Measurements from ENCODE around the gene HYOU1.

Gene HYOU1

DNA sequence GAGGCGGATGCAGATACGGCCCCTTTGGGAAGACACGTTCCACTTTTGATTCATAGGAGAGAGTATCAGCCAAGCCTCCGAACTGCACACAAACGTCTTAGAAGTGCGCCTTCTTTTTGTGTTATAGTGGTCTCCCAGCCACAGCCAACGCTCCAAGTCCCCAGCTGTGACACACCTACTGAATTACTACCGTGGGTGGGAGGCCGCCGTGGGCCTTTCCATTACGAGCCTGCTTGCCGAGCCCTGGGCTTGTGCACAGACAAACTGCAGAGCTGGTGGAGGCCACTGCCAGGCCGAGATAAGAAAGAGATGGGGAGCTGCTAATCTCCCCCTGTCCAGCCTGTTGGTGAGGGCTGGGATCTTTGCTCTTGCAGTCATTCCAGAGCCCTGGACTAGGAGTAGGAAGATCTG is 28.4 kb upstream of the HYOU1 start:
- no peaks in the 10 kb centered on the region for H3K27me3 ChIP-seq (ENCODE audit: control insufficient read depth, insufficient read depth, low read length)
- peak overlapping the region; percentile 90; the same call in 1 of the 2 replicates for H3K4me3 ChIP-seq (ENCODE audit: low read length)
- peaks cover 12% of the 10 kb centered on the region; the same call in 1 of the 2 replicates for H3K36me3 ChIP-seq (ENCODE audit: control insufficient read depth, insufficient read depth, low read length)
- H3K9me3 ChIP-seq (ENCODE audit: control insufficient read depth, insufficient read depth, low read length), result no peaks in the 10 kb centered on the region
- H3K4me1 ChIP-seq (ENCODE audit: control insufficient read depth, insufficient read depth, low read length), result no peaks in the 10 kb centered on the region
- WGBS (ENCODE audit: insufficient coverage, insufficient read length), result no CpG with 5 or more reads among the region's 13 CpGs
- no peak overlapping the region for H3K27ac ChIP-seq (ENCODE audit: low read length)
- DNase-seq (ENCODE audit: low read depth, low spot score), result no peak

DNA sequence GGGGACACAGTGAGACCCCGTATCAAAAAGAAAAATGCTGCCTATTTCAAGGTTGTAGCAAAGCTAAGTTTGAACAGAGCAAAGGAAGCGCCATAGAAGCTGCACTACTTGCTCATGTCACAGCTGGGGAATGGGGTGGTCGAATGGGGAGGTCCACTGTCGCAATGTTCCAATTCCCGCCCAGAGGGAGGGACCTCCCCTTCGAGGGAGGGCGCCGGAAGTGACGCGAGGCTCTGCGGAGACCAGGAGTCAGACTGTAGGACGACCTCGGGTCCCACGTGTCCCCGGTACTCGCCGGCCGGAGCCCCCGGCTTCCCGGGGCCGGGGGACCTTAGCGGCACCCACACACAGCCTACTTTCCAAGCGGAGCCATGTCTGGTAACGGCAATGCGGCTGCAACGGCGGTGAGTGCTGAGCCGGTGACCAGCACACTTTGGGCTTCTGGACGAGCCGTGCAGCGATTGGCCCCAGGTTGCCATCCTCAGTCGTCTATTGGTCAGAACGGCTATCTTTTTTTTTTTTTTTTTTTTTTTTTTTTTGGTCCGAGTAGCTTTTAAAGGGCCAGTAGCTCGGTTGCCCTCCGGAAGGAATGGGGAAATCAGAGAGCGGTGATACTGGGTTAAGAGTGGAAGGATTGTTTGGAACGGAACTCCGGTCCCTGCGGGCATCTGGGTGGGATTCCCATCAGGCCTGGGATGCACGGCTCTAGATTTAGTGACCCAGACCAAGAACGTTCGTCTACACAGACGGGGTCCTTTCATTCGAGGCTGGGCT is 27.8 kb upstream of the HYOU1 start, which contains the start of gene HMBS:
Gene HMBS, plus strand, starts transcription at position 219 of the 774 bp plus-strand sequence. Its CDS starts 153 bp downstream, at position 372.
- H3K4me3 ChIP-seq (ENCODE audit: low read length), result peak within 1 kb of the TSS; percentile 90
- peak; percentile 91 for DNase-seq (ENCODE audit: low read depth, low spot score)
- H3K27me3 ChIP-seq (ENCODE audit: control insufficient read depth, insufficient read depth, low read length), result no peaks in the 10 kb centered on the region
- no peak within 1 kb of the TSS for H3K27ac ChIP-seq (ENCODE audit: low read length)
- peaks cover 12% of the 10 kb centered on the region; the same call in 1 of the 2 replicates for H3K36me3 ChIP-seq (ENCODE audit: control insufficient read depth, insufficient read depth, low read length)
- H3K9me3 ChIP-seq (ENCODE audit: control insufficient read depth, insufficient read depth, low read length), result no peaks in the 10 kb centered on the region
- no peaks in the 10 kb centered on the region for H3K4me1 ChIP-seq (ENCODE audit: control insufficient read depth, insufficient read depth, low read length)
- WGBS (ENCODE audit: insufficient coverage, insufficient read length), result no CpG with 5 or more reads among the region's 45 CpGs

DNA sequence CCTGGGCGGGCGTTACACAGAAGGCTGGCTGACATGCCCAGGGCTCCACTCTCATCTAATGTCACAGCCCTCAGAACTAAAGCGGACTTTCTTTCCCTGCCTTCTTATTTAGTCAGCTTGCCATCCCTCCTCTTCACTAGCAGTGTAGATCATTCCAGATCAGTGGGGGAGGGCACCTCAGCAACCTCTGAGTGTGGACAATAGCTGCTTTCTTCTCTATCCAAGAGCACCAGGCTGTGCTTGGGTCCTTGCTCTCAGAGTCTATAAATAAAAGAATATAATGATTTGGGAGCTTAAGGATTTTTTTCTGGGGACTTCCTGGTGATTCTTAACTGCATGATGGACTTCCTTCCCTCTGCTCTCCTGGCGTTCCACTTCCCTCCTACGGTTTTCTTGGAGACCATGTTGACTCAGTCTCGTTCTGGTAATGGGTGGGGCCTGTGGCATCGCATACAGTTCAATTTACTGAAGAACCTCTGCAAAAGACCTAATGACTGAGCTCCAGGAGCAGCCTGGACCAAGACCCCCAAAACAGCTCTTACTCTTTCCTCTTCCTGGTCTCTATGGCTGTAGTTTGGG is 24.8 kb upstream of the HYOU1 start:
- no peak for DNase-seq (ENCODE audit: low read depth, low spot score)
- Histone ChIP-seq H3K27ac (ENCODE audit: low read length) (no peak overlapping the region), H3K27me3 (ENCODE audit: control insufficient read depth, insufficient read depth, low read length) (no peaks in the 10 kb centered on the region), H3K9me3 (ENCODE audit: control insufficient read depth, insufficient read depth, low read length) (no peaks in the 10 kb centered on the region), H3K36me3 (ENCODE audit: control insufficient read depth, insufficient read depth, low read length) (peaks cover 31% of the 10 kb centered on the region), H3K4me1 (ENCODE audit: control insufficient read depth, insufficient read depth, low read length) (no peaks in the 10 kb centered on the region), H3K4me3 (ENCODE audit: low read length) (no peak overlapping the region)
- WGBS (ENCODE audit: insufficient coverage, insufficient read length), result no CpG with 5 or more reads among the region's 7 CpGs

DNA sequence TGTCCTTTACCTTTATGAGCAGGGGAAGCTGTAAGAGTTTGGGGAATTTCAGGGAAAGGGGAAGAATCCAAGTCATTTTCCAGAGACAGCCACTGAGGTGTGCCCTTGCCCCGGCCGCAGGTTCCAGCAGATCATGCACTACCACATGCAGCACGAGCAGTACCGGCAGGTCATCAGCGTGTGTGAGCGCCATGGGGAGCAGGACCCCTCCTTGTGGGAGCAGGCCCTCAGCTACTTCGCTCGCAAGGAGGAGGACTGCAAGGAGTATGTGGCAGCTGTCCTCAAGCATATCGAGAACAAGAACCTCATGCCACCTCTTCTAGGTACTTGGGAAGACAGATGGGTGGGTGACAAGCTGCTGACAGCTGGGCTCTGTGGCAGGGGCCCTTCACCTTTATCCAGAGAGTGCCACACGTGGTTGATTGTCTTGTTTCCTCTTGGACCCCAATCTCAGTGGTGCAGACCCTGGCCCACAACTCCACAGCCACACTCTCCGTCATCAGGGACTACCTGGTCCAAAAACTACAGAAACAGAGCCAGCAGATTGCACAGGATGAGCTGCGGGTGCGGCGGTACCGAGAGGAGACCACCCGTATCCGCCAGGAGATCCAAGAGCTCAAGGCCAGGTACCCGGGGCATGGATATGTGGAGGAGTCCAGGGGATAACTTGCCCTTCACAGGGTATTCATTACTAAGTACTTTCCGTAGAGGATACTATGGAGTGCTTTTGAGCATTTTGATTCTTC is 21.8 kb upstream of the HYOU1 start:
- no CpG with 5 or more reads among the region's 19 CpGs for WGBS (ENCODE audit: insufficient coverage, insufficient read length)
- peaks cover 34% of the 10 kb centered on the region for H3K36me3 ChIP-seq (ENCODE audit: control insufficient read depth, insufficient read depth, low read length)
- no peak overlapping the region for H3K4me3 ChIP-seq (ENCODE audit: low read length)
- H3K9me3 ChIP-seq (ENCODE audit: control insufficient read depth, insufficient read depth, low read length), result no peaks in the 10 kb centered on the region
- H3K4me1 ChIP-seq (ENCODE audit: control insufficient read depth, insufficient read depth, low read length), result no peaks in the 10 kb centered on the region
- DNase-seq (ENCODE audit: low read depth, low spot score), result no peak
- H3K27ac ChIP-seq (ENCODE audit: low read length), result no peak overlapping the region
- H3K27me3 ChIP-seq (ENCODE audit: control insufficient read depth, insufficient read depth, low read length), result no peaks in the 10 kb centered on the region

DNA sequence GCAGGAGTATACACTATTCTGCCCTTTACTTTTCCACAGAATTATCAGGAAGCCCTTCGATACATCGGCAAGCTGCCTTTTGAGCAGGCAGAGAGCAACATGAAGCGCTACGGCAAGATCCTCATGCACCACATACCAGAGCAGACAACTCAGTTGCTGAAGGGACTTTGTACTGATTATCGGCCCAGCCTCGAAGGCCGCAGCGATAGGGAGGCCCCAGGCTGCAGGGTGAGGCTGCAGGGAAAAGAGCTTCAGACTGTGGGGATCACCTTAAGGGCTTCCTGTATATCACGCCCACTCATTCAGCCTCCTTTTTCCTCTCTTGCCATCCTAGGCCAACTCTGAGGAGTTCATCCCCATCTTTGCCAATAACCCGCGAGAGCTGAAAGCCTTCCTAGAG is 20.8 kb upstream of the HYOU1 start:
- Histone ChIP-seq H3K4me1 (ENCODE audit: control insufficient read depth, insufficient read depth, low read length) (no peaks in the 10 kb centered on the region), H3K27ac (ENCODE audit: low read length) (no peak overlapping the region), H3K4me3 (ENCODE audit: low read length) (no peak overlapping the region), H3K27me3 (ENCODE audit: control insufficient read depth, insufficient read depth, low read length) (no peaks in the 10 kb centered on the region), H3K36me3 (ENCODE audit: control insufficient read depth, insufficient read depth, low read length) (peaks cover 40% of the 10 kb centered on the region), H3K9me3 (ENCODE audit: control insufficient read depth, insufficient read depth, low read length) (no peaks in the 10 kb centered on the region)
- no CpG with 5 or more reads among the region's 11 CpGs for WGBS (ENCODE audit: insufficient coverage, insufficient read length)
- no peak for DNase-seq (ENCODE audit: low read depth, low spot score)

DNA sequence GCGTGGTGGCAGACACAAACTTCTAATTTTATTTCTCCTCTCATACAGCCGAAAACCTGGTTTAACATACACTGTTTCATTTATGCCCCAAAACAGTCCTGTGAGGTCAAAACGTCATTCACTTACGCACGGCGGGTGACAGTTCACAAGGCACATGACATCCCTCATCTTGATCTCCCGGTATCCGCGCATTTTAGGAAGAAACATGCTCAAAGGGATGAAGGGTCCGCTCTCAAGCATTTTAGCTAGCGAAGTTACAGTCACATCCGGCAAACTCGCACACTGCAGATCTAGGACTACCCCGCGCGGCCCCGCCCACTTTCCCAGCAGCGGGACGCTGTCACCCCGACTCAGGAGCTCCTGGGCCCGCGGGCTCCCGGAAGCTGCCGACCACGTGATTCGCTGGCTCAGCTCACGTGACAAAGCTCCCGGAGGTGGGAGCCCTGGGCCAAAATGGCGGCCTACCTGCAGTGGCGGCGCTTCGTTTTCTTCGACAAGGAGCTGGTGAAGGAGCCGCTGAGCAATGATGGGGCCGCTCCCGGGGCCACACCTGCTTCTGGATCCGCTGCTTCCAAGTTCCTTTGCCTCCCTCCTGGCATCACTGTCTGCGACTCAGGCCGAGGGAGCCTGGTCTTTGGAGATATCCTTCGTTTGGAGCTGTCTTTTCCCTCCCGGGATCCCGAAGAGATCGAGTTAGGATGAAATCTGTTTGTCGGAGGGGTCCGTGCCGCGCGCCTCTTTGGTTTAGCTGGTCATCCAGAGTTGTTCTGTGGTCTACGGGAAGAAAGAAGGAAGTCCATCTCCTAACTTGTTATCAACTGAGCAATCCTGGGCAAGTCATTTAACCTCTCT is 10.6 kb upstream of the HYOU1 start, which contains the start of gene VPS11:
Gene VPS11, plus strand, starts transcription at position 448 of the 852 bp plus-strand sequence. Its CDS starts 6 bp downstream, at position 454.
- no CpG with 5 or more reads among the region's 49 CpGs for WGBS (ENCODE audit: insufficient coverage, insufficient read length)
- Histone ChIP-seq H3K4me1 (ENCODE audit: control insufficient read depth, insufficient read depth, low read length) (no peaks in the 10 kb centered on the region), H3K9me3 (ENCODE audit: control insufficient read depth, insufficient read depth, low read length) (no peaks in the 10 kb centered on the region), H3K27ac (ENCODE audit: low read length) (no peak within 1 kb of the TSS), H3K4me3 (ENCODE audit: low read length) (peak within 1 kb of the TSS; percentile 100), H3K27me3 (ENCODE audit: control insufficient read depth, insufficient read depth, low read length) (no peaks in the 10 kb centered on the region), H3K36me3 (ENCODE audit: control insufficient read depth, insufficient read depth, low read length) (peaks cover 6% of the 10 kb centered on the region; the same call in 1 of the 2 replicates)
- peak; percentile 95 for DNase-seq (ENCODE audit: low read depth, low spot score)

DNA sequence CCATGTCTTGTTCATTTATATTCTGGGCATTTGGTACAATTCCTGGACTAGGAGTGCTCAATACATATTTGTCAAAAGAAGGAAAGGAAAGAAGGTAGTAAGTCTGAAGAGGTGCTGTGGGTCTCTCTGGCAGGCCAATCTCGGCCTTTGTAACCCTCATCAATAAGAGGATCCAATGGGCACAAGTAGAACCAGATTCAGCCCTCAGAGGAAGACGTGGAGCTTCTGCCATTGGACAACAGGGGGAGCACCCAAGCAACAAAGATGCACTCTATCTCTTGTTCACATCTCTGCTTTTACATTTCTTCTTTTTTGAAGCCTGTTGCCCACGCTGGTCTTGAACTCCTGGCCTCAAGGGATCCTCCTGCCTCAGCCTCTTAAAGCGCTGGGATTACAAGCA is 8.4 kb upstream of the HYOU1 start:
- Histone ChIP-seq H3K36me3 (ENCODE audit: control insufficient read depth, insufficient read depth, low read length) (peaks cover 2% of the 10 kb centered on the region; the same call in 1 of the 2 replicates), H3K27ac (ENCODE audit: low read length) (no peak overlapping the region), H3K9me3 (ENCODE audit: control insufficient read depth, insufficient read depth, low read length) (no peaks in the 10 kb centered on the region), H3K4me3 (ENCODE audit: low read length) (no peak overlapping the region), H3K4me1 (ENCODE audit: control insufficient read depth, insufficient read depth, low read length) (no peaks in the 10 kb centered on the region), H3K27me3 (ENCODE audit: control insufficient read depth, insufficient read depth, low read length) (no peaks in the 10 kb centered on the region)
- WGBS (ENCODE audit: insufficient coverage, insufficient read length), result no CpG with 5 or more reads among the region's 4 CpGs
- no peak for DNase-seq (ENCODE audit: low read depth, low spot score)

DNA sequence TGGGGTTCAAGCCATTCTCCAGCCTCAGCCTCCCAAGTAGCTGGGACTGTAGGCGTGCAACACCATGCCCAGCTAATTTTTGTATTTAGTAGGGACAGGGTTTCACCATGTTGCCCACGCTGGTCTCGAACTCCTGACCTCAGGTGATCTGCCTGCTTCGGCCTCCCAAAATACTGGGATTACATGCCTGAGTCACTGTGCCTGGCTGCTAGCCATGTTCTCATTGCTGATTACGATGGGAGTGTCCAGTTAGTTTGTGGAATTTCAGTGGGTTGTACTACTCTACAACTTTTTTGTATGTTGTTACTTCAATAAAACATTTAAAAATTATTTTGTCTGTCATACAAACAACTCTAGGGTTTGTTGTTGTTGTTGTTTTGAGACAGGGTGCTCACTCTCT is 5.8 kb upstream of the HYOU1 start:
- H3K4me1 ChIP-seq (ENCODE audit: control insufficient read depth, insufficient read depth, low read length), result peaks cover 3% of the 10 kb centered on the region; the same call in 1 of the 2 replicates
- DNase-seq (ENCODE audit: low read depth, low spot score), result no peak
- no CpG with 5 or more reads among the region's 5 CpGs for WGBS (ENCODE audit: insufficient coverage, insufficient read length)
- no peak overlapping the region for H3K27ac ChIP-seq (ENCODE audit: low read length)
- no peaks in the 10 kb centered on the region for H3K27me3 ChIP-seq (ENCODE audit: control insufficient read depth, insufficient read depth, low read length)
- H3K9me3 ChIP-seq (ENCODE audit: control insufficient read depth, insufficient read depth, low read length), result no peaks in the 10 kb centered on the region
- H3K4me3 ChIP-seq (ENCODE audit: low read length), result no peak overlapping the region
- no peaks in the 10 kb centered on the region for H3K36me3 ChIP-seq (ENCODE audit: control insufficient read depth, insufficient read depth, low read length)

DNA sequence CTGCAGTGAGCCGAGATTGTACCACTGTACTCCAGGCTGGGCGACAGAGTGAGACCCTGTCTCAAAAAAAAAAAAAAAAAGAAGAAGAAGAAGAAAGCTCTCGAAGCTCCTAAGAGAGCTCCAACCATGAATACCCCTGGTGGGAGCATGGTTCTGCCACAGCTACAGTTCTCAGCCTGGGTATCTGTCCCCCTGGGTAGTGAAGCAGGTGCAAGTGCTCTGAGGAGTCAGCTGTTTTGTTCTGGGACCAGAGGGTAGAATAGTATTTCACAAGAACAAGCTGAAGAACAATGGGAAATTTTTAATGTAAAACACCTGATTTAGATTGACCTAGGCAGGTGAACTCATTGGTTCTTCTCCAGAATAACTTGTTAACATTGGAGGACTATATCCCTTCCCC is 4.3 kb upstream of the HYOU1 start:
- no peaks in the 10 kb centered on the region for H3K36me3 ChIP-seq (ENCODE audit: control insufficient read depth, insufficient read depth, low read length)
- WGBS (ENCODE audit: insufficient coverage, insufficient read length), result no CpG with 5 or more reads among the region's 3 CpGs
- H3K4me3 ChIP-seq (ENCODE audit: low read length), result no peak overlapping the region
- no peaks in the 10 kb centered on the region for H3K9me3 ChIP-seq (ENCODE audit: control insufficient read depth, insufficient read depth, low read length)
- no peaks in the 10 kb centered on the region for H3K27me3 ChIP-seq (ENCODE audit: control insufficient read depth, insufficient read depth, low read length)
- H3K4me1 ChIP-seq (ENCODE audit: control insufficient read depth, insufficient read depth, low read length), result peaks cover 3% of the 10 kb centered on the region; the same call in 1 of the 2 replicates
- H3K27ac ChIP-seq (ENCODE audit: low read length), result no peak overlapping the region
- no peak for DNase-seq (ENCODE audit: low read depth, low spot score)
